IMR-90 (cell line): ENCODE measurements around the gene ZNF346. TPM values are rescaled to one million over a fixed set of nuclear protein-coding genes. Genes with fewer than 3 reads are reported as not detected.

Experiments
- ATAC-seq: fragments of 200-7000 bp; cut with Tn5 transposase; 2 replicates; pipeline ENCODE4 v1.9.1; 2020; ENCODE audit warnings: low read depth, mild to moderate bottlenecking, moderate library complexity
- BruUV-seq: library from RNA; stranded (reverse); fragments of 400-500 nt; replicated peaks from 2 replicates; lab custom pipeline; 2021; lab: Mats Ljungman, UMichigan
- CTCF ChIA-PET: fragments of 300-600 bp; formaldehyde crosslinking; extraction: SDS; loops from one replicate; lab custom pipeline; 2021; ENCODE audit warnings: antibody characterized with exemption; lab: Yijun Ruan, JAX
- POLR2A ChIA-PET: fragments of 300-600 bp; sonication (Branson Sonifier 250); formaldehyde crosslinking; loops from one replicate; lab custom pipeline; 2022; ENCODE audit warnings: antibody characterized with exemption; ENCODE audit not compliant: unreplicated experiment; lab: Charles Lee
- DNase-seq: peaks from one replicate; pipeline ENCODE4 v3.0.0; 2013
- H2AFZ ChIP-seq: replicated peaks from 2 replicates; pipeline ENCODE3; 2013; ENCODE audit warnings: low read length, mild to moderate bottlenecking; ENCODE audit not compliant: poor library complexity
- H2AK5ac ChIP-seq: 2 replicates; pipeline ENCODE4 v1.6.1; 2013; ENCODE audit warnings: low read depth, low read length, inconsistent platforms
- H2AK9ac ChIP-seq: replicated peaks from 2 replicates; pipeline ENCODE3; 2013; ENCODE audit warnings: mild to moderate bottlenecking, low read depth, low read length, moderate library complexity; ENCODE audit not compliant: poor library complexity
- H2BK120ac ChIP-seq: 2 replicates; pipeline ENCODE4 v1.6.1; 2013; ENCODE audit warnings: low read depth, low read length, inconsistent platforms
- H2BK15ac ChIP-seq: 3 replicates; pipeline ENCODE4 v1.6.1; 2013; ENCODE audit warnings: low read depth, low read length, inconsistent platforms
- H2BK20ac ChIP-seq: 2 replicates; pipeline ENCODE4 v1.6.1; 2013; ENCODE audit warnings: low read depth, mild to moderate bottlenecking, inconsistent platforms, low read length, moderate library complexity
- H2BK5ac ChIP-seq: 2 replicates; pipeline ENCODE4 v1.6.1; 2013; ENCODE audit warnings: mild to moderate bottlenecking, low read depth, low read length, inconsistent platforms; ENCODE audit not compliant: poor library complexity, severe bottlenecking
- H3K14ac ChIP-seq: replicated peaks from 2 replicates; pipeline ENCODE4 v1.6.1; 2013; ENCODE audit warnings: low read depth, low read length, inconsistent platforms
- H3K18ac ChIP-seq: 2 replicates; pipeline ENCODE4 v1.6.1; 2013; ENCODE audit warnings: low read depth, low read length, control low read depth
- H3K23ac ChIP-seq: 2 replicates; pipeline ENCODE4 v1.6.1; 2013; ENCODE audit warnings: low read depth, low read length, inconsistent platforms
- H3K27ac ChIP-seq: 2 replicates; pipeline ENCODE4 v1.5.1; 2013; ENCODE audit warnings: mild to moderate bottlenecking, control low read depth, low read length; ENCODE audit not compliant: insufficient read depth
- H3K27me3 ChIP-seq: 2 replicates; pipeline ENCODE4 v1.6.1; 2013; ENCODE audit warnings: low read length; ENCODE audit not compliant: control insufficient read depth, insufficient read depth
- H3K36me3 ChIP-seq: 2 replicates; pipeline ENCODE4 v1.6.1; 2013; ENCODE audit warnings: low read length, mixed read lengths; ENCODE audit not compliant: control insufficient read depth, insufficient read depth
- H3K4ac ChIP-seq: 2 replicates; pipeline ENCODE4 v1.6.1; 2013; ENCODE audit warnings: low read depth, low read length, inconsistent platforms
- H3K4me1 ChIP-seq: 2 replicates; pipeline ENCODE4 v1.6.1; 2013; ENCODE audit warnings: low read length, mixed read lengths; ENCODE audit not compliant: control insufficient read depth, insufficient read depth
- H3K4me2 ChIP-seq: 2 replicates; pipeline ENCODE4 v1.6.1; 2013; ENCODE audit warnings: low read depth, mild to moderate bottlenecking, control low read depth, low read length, moderate library complexity
- H3K4me3 ChIP-seq: 2 replicates; pipeline ENCODE4 v1.5.1; 2013; ENCODE audit warnings: low read depth, mild to moderate bottlenecking, control low read depth, low read length, moderate library complexity; ENCODE audit not compliant: insufficient read depth
- H3K56ac ChIP-seq: 2 replicates; pipeline ENCODE4 v1.6.1; 2013; ENCODE audit warnings: low read length, inconsistent platforms; ENCODE audit not compliant: insufficient read depth; ENCODE audit errors: extremely low read depth
- H3K79me1 ChIP-seq, 2 experiments: 2 replicates each; pipeline ENCODE4 v1.6.1; 2013; ENCODE audit warnings: low read length in 2 of 2, inconsistent platforms in 1 of 2, low read depth in 1 of 2
- H3K9ac ChIP-seq: 2 replicates; pipeline ENCODE4 v1.6.1; 2013; ENCODE audit warnings: low read depth, low read length, control low read depth
- H3K9me1 ChIP-seq: 2 replicates; pipeline ENCODE4 v1.6.1; 2013; ENCODE audit warnings: low read length, inconsistent platforms; ENCODE audit not compliant: insufficient read depth
- H3K9me3 ChIP-seq: 2 replicates; pipeline ENCODE4 v1.6.1; 2013; ENCODE audit warnings: low read length; ENCODE audit not compliant: control insufficient read depth, insufficient read depth
- H4K20me1 ChIP-seq: 2 replicates; pipeline ENCODE4 v1.6.1; 2013; ENCODE audit warnings: low read length, inconsistent platforms; ENCODE audit not compliant: insufficient read depth
- H4K5ac ChIP-seq: 2 replicates; pipeline ENCODE4 v1.6.1; 2013; ENCODE audit warnings: mild to moderate bottlenecking, low read depth, low read length, control low read depth
- H4K8ac ChIP-seq, 2 experiments: 2 replicates each; pipeline ENCODE4 v1.6.1; 2013; ENCODE audit warnings: low read depth in 2 of 2, low read length in 2 of 2, control low read depth in 1 of 2, inconsistent platforms in 1 of 2
- H4K91ac ChIP-seq: 2 replicates; pipeline ENCODE4 v1.6.1; 2013; ENCODE audit warnings: low read depth, low read length, inconsistent platforms; ENCODE audit not compliant: insufficient read depth
- BHLHE40 ChIP-seq: fragments of 150-350 bp; IDR thresholded peaks from 2 replicates; pipeline ENCODE4 v1.6.1; 2016; ENCODE audit warnings: mild to moderate bottlenecking, low read depth, low read length
- CEBPB ChIP-seq: IDR thresholded peaks from 2 replicates; pipeline ENCODE4 v1.6.1; 2012; ENCODE audit warnings: low read depth, low read length, improper control_type of control experiment
- CHD1 ChIP-seq: IDR thresholded peaks from 2 replicates; pipeline ENCODE4 v1.6.1; 2012; ENCODE audit warnings: low read depth, low read length, improper control_type of control experiment
- CTCF ChIP-seq: conservative IDR thresholded peaks from 2 replicates; pipeline ENCODE4 v1.5.1; 2012; ENCODE audit warnings: mild to moderate bottlenecking, low read depth, low read length, improper control_type of control experiment
- FOS ChIP-seq: fragments of 150-350 bp; IDR thresholded peaks from 2 replicates; pipeline ENCODE4 v1.6.1; 2016; ENCODE audit warnings: low read depth, low read length
- MAFK ChIP-seq: IDR thresholded peaks from 2 replicates; pipeline ENCODE4 v1.6.1; 2012; ENCODE audit warnings: low read depth, low read length, improper control_type of control experiment
- MAZ ChIP-seq: IDR thresholded peaks from 2 replicates; pipeline ENCODE4 v1.6.1; 2012; ENCODE audit warnings: low read depth, mild to moderate bottlenecking, low read length, improper control_type of control experiment, moderate library complexity, borderline replicate concordance
- MXI1 ChIP-seq: IDR thresholded peaks from 2 replicates; pipeline ENCODE4 v1.6.1; 2012; ENCODE audit warnings: low read depth, mild to moderate bottlenecking, low read length, moderate library complexity, borderline replicate concordance
- NFE2L2 ChIP-seq: fragments of 150-350 bp; IDR thresholded peaks from 2 replicates; pipeline ENCODE4 v1.6.1; 2016; ENCODE audit warnings: low read depth, mild to moderate bottlenecking, low read length
- POLR2A ChIP-seq: IDR thresholded peaks from 2 replicates; pipeline ENCODE4 v1.6.1; 2012; ENCODE audit warnings: mild to moderate bottlenecking, low read depth, low read length
- RAD21 ChIP-seq: IDR thresholded peaks from 2 replicates; pipeline ENCODE4 v1.6.1; 2012; ENCODE audit warnings: low read length, improper control_type of control experiment
- RCOR1 ChIP-seq: IDR thresholded peaks from 2 replicates; pipeline ENCODE4 v1.6.1; 2012; ENCODE audit warnings: mild to moderate bottlenecking, low read length, improper control_type of control experiment; ENCODE audit not compliant: insufficient replicate concordance
- RFX5 ChIP-seq: IDR thresholded peaks from 2 replicates; pipeline ENCODE4 v1.8.0; 2012; ENCODE audit warnings: low read depth, mild to moderate bottlenecking, low read length, moderate library complexity
- SMC3 ChIP-seq: fragments of 150-350 bp; IDR thresholded peaks from 2 replicates; pipeline ENCODE4 v1.6.1; 2016; ENCODE audit warnings: low read depth, mild to moderate bottlenecking, antibody characterized with exemption, low read length, moderate library complexity
- USF2 ChIP-seq: fragments of 150-350 bp; IDR thresholded peaks from 2 replicates; pipeline ENCODE4 v1.6.1; 2017; ENCODE audit warnings: mild to moderate bottlenecking, antibody characterized with exemption, low read length, low read depth
- WGBS, 2 experiments: methylation state at CpG; one replicate each; pipeline versions ENCODE4 v1.1.5 to v1.1.7; 2013; ENCODE audit warnings: missing lambda C conversion rate in 2 of 2; ENCODE audit not compliant: insufficient read length in 1 of 2; ENCODE audit errors: extremely low coverage in 2 of 2; 5-methylcytosine and 5-hydroxymethylcytosine counted together
- dilution Hi-C: fragments of 300-500 bp; cut with HindIII; formaldehyde crosslinking; loops from one replicate; pipeline ENCODE4 v1.14.3; 2018; ENCODE audit warnings: low sequenced_read_pairs; ENCODE audit not compliant: unreplicated experiment
- in situ Hi-C: fragments of 300-500 bp; cut with MboI; formaldehyde crosslinking; loops from 3 replicates; pipeline ENCODE4 v1.14.3; 2019; ENCODE audit warnings: low sequenced_read_pairs, inconsistent platforms, mixed read lengths
- intact Hi-C: fragments of 100-400 bp; cut with micrococcal nuclease; formaldehyde crosslinking; loops from 2 replicates; pipeline ENCODE4 v1.10.0; 2022
- polyA plus RNA-seq, 3 experiments: library from polyadenylated mRNA; depleted of rRNA; stranded (reverse); fragments of >200 nt; gene quantifications; 2 replicates each; pipeline ENCODE4 v1.2.3, GENCODE V29; 2012; ENCODE audit warnings: low replicate concordance in 1 of 3
- total RNA-seq: library from RNA; depleted of rRNA; stranded (reverse); fragments of >200 nt; gene quantifications from 2 replicates; pipeline ENCODE4 v1.2.3, GENCODE V29; 2012
- TF ChIP-seq, protein P1 (sequence below): fragments of 150-350 bp; IDR thresholded peaks from 2 replicates; pipeline ENCODE4 v1.6.1; 2016; ENCODE audit warnings: low read depth, mild to moderate bottlenecking, low read length, moderate library complexity, borderline replicate concordance

ZNF346 gene
- total and polyA plus RNA-seq, 2 of the 4 experiments (the other 2 are of a cell fraction) = 15.1 to 17.0 TPM

DNA sequence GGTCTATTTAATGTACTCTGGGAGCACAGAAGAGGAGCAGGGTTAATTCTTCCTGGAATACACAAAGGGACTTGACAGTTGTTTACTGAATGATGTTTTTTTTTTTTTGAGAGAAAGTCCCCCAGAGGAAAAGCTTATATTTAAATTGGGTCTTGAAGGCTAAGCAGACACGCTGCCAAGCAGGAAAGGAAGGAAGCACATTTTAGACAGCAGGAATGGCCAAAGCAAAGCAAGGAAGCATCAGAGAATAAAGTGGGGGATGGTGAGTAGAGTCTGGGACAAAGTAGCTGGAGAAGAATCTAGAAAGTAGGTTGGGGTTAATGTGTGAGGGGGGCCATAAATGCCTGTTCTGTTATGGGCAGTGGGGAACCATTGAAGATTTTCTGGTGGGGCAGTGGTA, 21.5 kb downstream of the ZNF346 start:
- Histone ChIP-seq H3K23ac (no peak overlapping the region), H3K18ac (no peak overlapping the region), H3K4me3 (no peak overlapping the region), H2BK120ac (no peak overlapping the region), H3K4me2 (no peak overlapping the region), H3K36me3 (peaks cover 24% of the 10 kb centered on the region), H2AK5ac (no peak overlapping the region), H3K9me1 (peaks cover 5% of the 10 kb centered on the region), H4K20me1 (no peaks in the 10 kb centered on the region; the same call in 1 of the 2 replicates), H4K8ac (no peak overlapping the region), H2BK15ac (no peak overlapping the region), H3K4me1 (peaks cover 2% of the 10 kb centered on the region), H3K27ac (no peak overlapping the region), H3K4ac (no peak overlapping the region), H4K5ac (no peak overlapping the region), H3K14ac (no peak overlapping the region), H2AK9ac (no peak overlapping the region), H3K9ac (no peak overlapping the region), H3K27me3 (no peaks in the 10 kb centered on the region), H2BK5ac (no peak overlapping the region), H3K56ac (no peak overlapping the region), H3K79me1 (peaks cover 11 to 14% of the 10 kb centered on the region in 2 experiments; a peak in 3 of 4 replicates), H3K9me3 (no peaks in the 10 kb centered on the region), H4K91ac (no peak overlapping the region), H2AFZ (no peak overlapping the region), H2BK20ac (no peak overlapping the region)
- no peak for TF ChIP-seq MXI1
- TF ChIP-seq MAZ = no peak
- TF ChIP-seq SMC3 = no peak
- TF ChIP-seq RCOR1 = no peak
- no peak for TF ChIP-seq RAD21
- TF ChIP-seq USF2 = no peak
- no peak for TF ChIP-seq RFX5
- no peak for TF ChIP-seq MAFK
- TF ChIP-seq CTCF = no peak
- TF ChIP-seq CHD1 = no peak
- TF ChIP-seq BHLHE40 = no peak
- no peak for TF ChIP-seq FOS
- no peak for TF ChIP-seq NFE2L2
- TF ChIP-seq, protein P1, sequence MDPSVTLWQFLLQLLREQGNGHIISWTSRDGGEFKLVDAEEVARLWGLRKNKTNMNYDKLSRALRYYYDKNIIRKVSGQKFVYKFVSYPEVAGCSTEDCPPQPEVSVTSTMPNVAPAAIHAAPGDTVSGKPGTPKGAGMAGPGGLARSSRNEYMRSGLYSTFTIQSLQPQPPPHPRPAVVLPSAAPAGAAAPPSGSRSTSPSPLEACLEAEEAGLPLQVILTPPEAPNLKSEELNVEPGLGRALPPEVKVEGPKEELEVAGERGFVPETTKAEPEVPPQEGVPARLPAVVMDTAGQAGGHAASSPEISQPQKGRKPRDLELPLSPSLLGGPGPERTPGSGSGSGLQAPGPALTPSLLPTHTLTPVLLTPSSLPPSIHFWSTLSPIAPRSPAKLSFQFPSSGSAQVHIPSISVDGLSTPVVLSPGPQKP = no peak
- no peak for TF ChIP-seq CEBPB
- TF ChIP-seq POLR2A = no peak
- no CpG with 5 or more reads among the region's 1 CpG for WGBS, 2 experiments
- no TSS peak for BruUV-seq
- DNase-seq = no peak
- dilution Hi-C loops = no loop called here
- intact Hi-C loops = no loop called here
- ChIA-PET CTCF (interaction anchor here (0.6 kb wide), 1 partner anchor 10 kb away, joined by 3 read pairs; no protein-coding TSS in a partner anchor), POLR2A (no interaction called here)
- in situ Hi-C loops = no loop called here
- ATAC-seq = no peak
